Measurements from ENCODE around the gene PPFIBP2. TPM values are rescaled to one million over a fixed set of nuclear protein-coding genes. Genes with fewer than 3 reads are reported as not detected.

Gene PPFIBP2
- total and polyA plus RNA-seq, 2 of the 13 experiments (the other 11 are each of a cell fraction or from before 2014, with no cell fraction given) = 15.0 to 52.5 TPM

DNA sequence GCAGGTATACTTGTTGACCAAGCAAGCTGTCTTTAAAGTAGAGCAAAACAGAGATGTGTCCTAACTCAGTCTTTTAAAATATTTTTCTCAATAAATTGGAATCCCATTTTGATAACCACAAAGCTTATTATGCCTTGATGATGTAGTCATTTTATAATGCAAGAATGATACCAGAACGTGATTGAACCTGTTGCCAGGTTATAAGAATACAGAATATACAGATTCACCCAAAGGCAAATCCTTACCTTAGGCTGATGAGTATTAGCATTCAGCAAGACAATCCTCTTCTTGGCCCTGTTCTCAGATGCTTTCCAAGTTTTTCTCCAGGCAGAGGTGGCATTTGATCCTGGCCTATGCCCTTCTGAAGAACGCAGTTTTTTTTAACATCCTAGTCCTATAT is 76.1 kb downstream of the PPFIBP2 start (continued):
- no peak for TF ChIP-seq ZFYVE20 (CRISPR knock-in tag; IDR thresholded peaks at IDR 0.05; ENCODE audit: borderline replicate concordance, low read depth)
- no peak for TF ChIP-seq EZH2 (conservative IDR thresholded peaks at IDR 0.05; ENCODE audit: low read depth, low read length)

DNA sequence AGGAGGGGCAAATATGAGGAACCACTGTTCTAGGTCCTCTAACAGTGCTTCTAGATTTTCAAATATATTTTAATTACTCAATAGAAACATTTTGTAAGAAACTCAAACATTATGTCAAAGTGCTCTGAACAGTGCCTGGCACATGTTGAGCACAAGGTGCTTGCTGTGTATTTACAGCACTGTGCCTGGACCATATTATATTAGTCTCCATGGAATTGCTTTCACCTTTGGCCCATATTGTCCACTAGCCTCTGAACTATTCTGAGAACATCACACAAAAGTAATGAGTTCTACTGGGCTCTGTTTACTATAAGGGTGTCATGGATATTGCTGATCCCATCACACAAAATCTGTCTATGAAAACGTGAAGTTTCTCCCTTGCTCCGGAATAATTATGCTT is 76.7 kb downstream of the PPFIBP2 start:
- POLR2A ChIA-PET = no interaction called here
- no peak for TF ChIP-seq ZNF773 (CRISPR knock-in tag; IDR thresholded peaks at IDR 0.05; ENCODE audit: borderline replicate concordance)
- TF ChIP-seq, protein P1, sequence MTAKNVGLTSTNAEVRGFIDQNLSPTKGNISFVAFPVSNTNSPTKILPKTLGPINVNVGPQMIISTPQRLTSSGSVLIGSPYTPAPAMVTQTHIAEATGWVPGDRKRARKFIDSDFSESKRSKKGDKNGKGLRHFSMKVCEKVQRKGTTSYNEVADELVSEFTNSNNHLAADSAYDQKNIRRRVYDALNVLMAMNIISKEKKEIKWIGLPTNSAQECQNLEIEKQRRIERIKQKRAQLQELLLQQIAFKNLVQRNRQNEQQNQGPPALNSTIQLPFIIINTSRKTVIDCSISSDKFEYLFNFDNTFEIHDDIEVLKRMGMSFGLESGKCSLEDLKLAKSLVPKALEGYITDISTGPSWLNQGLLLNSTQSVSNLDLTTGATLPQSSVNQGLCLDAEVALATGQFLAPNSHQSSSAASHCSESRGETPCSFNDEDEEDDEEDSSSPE (CRISPR knock-in tag; IDR thresholded peaks at IDR 0.05) = no peak
- TF ChIP-seq, protein P2, sequence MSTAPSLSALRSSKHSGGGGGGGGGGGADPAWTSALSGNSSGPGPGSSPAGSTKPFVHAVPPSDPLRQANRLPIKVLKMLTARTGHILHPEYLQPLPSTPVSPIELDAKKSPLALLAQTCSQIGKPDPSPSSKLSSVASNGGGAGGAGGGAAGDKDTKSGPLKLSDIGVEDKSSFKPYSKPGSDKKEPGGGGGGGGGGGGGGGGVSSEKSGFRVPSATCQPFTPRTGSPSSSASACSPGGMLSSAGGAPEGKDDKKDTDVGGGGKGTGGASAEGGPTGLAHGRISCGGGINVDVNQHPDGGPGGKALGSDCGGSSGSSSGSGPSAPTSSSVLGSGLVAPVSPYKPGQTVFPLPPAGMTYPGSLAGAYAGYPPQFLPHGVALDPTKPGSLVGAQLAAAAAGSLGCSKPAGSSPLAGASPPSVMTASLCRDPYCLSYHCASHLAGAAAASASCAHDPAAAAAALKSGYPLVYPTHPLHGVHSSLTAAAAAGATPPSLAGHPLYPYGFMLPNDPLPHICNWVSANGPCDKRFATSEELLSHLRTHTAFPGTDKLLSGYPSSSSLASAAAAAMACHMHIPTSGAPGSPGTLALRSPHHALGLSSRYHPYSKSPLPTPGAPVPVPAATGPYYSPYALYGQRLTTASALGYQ (CRISPR knock-in tag; IDR thresholded peaks at IDR 0.05) = no peak
- TF ChIP-seq, protein P3, sequence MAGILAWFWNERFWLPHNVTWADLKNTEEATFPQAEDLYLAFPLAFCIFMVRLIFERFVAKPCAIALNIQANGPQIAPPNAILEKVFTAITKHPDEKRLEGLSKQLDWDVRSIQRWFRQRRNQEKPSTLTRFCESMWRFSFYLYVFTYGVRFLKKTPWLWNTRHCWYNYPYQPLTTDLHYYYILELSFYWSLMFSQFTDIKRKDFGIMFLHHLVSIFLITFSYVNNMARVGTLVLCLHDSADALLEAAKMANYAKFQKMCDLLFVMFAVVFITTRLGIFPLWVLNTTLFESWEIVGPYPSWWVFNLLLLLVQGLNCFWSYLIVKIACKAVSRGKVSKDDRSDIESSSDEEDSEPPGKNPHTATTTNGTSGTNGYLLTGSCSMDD (CRISPR knock-in tag; IDR thresholded peaks at IDR 0.05) = no peak
- TF ChIP-seq ZNF251 (CRISPR knock-in tag; IDR thresholded peaks at IDR 0.05) = no peak
- TF ChIP-seq EZH2 (conservative IDR thresholded peaks at IDR 0.05; ENCODE audit: low read depth, low read length) = no peak
- no peak for TF ChIP-seq ARNTL (CRISPR knock-in tag; IDR thresholded peaks at IDR 0.05)
- TF ChIP-seq NCOA5 (CRISPR knock-in tag; IDR thresholded peaks at IDR 0.05) = no peak
- no peak for TF ChIP-seq ZC3H13 (CRISPR knock-in tag; IDR thresholded peaks at IDR 0.05)
- TF ChIP-seq ZFY (CRISPR knock-in tag; IDR thresholded peaks at IDR 0.05) = no peak
- TF ChIP-seq, protein P4, sequence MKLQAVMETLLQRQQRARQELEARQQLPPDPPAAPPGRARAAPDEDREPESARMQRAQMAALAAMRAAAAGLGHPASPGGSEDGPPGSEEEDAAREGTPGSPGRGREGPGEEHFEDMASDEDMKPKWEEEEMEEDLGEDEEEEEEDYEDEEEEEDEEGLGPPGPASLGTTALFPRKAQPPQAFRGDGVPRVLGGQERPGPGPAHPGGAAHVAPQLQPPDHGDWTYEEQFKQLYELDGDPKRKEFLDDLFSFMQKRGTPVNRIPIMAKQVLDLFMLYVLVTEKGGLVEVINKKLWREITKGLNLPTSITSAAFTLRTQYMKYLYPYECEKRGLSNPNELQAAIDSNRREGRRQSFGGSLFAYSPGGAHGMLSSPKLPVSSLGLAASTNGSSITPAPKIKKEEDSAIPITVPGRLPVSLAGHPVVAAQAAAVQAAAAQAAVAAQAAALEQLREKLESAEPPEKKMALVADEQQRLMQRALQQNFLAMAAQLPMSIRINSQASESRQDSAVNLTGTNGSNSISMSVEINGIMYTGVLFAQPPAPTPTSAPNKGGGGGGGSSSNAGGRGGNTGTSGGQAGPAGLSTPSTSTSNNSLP (IDR thresholded peaks at IDR 0.05; ENCODE audit: low read depth, low read length) = no peak
- TF ChIP-seq, protein P5, sequence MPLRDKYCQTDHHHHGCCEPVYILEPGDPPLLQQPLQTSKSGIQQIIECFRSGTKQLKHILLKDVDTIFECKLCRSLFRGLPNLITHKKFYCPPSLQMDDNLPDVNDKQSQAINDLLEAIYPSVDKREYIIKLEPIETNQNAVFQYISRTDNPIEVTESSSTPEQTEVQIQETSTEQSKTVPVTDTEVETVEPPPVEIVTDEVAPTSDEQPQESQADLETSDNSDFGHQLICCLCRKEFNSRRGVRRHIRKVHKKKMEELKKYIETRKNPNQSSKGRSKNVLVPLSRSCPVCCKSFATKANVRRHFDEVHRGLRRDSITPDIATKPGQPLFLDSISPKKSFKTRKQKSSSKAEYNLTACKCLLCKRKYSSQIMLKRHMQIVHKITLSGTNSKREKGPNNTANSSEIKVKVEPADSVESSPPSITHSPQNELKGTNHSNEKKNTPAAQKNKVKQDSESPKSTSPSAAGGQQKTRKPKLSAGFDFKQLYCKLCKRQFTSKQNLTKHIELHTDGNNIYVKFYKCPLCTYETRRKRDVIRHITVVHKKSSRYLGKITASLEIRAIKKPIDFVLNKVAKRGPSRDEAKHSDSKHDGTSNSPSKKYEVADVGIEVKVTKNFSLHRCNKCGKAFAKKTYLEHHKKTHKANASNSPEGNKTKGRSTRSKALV (CRISPR knock-in tag; IDR thresholded peaks at IDR 0.05) = no peak

More for the DNA sequence above, 76.7 kb downstream of the PPFIBP2 start:
- Histone ChIP-seq H3K27me3 (ENCODE audit: control insufficient read depth in 1 of 2, insufficient read depth in 2 of 2, low read length in 2 of 2) (no peaks in the 10 kb centered on the region), H3K27ac (ENCODE audit: extremely low read length, insufficient read depth, low read length) (no peak overlapping the region), H3K36me3 (replicated peaks in 1 of 2; ENCODE audit: control insufficient read depth in 1 of 2, insufficient read depth in 2 of 2, low read length in 2 of 2) (peaks cover 8 to 47% of the 10 kb centered on the region in 2 experiments), H3K9ac (ENCODE audit: insufficient read depth, low read depth, low read length) (no peak overlapping the region), H3K4me1 (ENCODE audit: insufficient read depth, low read length) (peaks cover 12% of the 10 kb centered on the region), H3K4me2 (ENCODE audit: low read depth, low read length) (no peak overlapping the region), H3K79me2 (ENCODE audit: insufficient read depth, low read length) (peaks cover 4% of the 10 kb centered on the region), H4K20me1 (ENCODE audit: insufficient read depth, low read length) (peaks cover 3% of the 10 kb centered on the region; the same call in 1 of the 2 replicates), H3K9me3 (ENCODE audit: low read length) (no peaks in the 10 kb centered on the region), H2AFZ (ENCODE audit: low read length) (no peak overlapping the region), H3K4me3 (replicated peaks in 1 of 3; ENCODE audit: insufficient read depth in 1 of 3, low read depth in 2 of 3, low read length in 3 of 3) (no peak overlapping the region)
- CTCF ChIA-PET (ENCODE audit: low intra/inter-chr PET ratio, low total read pairs) = no interaction called here
- intact Hi-C loops (cut with micrococcal nuclease; ENCODE audit: unreplicated experiment) (no loop called here), in situ Hi-C loops (cut with HindIII; ENCODE audit: extremely low pct_ligation_motif_present, low pct_unique_long_range_greater_than_20kb) (no loop called here)
- no TSS peak for BruUV-seq (replicated peaks)
- WGBS (ENCODE audit: low lambda C conversion rate) = 98% methylated on average over 2 of the region's 2 CpGs
- ATAC-seq (no peak), DNase-seq (ENCODE audit: low spot score) (no peak), FAIRE-seq (no peak)
